Suppressor macrophage treated with lipopolysaccharide for 1 hour (primary cell): Measurements from ENCODE around the gene DOK3.

ENCODE experiments used
- DNase-seq, 3 donors: peaks; one replicate each; pipeline ENCODE4 v3.0.0-alpha.2; 2020 to 2022

DOK3 gene

DNA sequence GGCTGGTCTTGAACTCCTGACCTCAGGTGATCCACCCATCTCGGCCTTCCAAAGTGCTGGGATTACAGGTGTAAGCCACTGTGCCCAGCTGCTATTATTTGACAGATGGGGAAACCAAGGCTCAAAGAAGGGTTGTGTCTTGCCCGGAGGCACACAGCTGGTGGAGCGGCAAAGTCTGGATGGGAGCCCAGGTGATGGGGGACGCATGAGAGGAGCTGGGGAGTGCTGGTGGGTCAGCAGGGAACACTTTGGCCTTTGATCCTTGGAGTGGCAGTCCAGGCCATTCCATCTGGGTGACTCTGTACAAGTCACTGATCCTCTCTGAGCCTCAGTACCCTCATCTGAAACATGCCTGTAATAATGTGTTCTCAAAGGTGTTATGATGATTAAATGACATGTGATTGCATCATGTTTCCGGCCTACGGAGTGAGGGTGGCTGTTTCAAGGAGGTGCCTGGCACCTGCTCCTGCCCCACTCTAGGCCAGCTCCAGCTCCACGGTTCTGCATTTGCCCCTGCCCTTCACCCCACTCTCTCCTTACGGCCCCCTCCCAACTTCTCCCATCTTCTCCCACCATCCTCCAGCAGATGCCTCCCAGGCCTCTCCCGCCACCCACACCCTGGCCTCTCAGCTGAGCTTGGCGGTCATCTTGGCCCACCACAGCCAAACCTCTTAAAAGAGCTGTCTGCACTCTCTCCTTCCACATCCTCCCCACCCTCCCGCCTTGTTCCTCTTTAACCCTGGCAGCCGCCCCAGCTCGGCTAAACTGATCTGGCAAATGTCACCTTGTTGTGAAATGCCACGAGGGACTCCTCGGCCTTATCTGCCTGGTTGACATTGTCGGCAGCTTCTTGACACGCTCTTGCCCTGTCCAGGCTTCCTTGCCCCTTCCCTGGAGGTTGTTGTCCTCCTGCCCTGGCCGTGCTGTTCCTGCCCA, 30.6 kb downstream of the DOK3 start:
- peak; percentile 78 to 82 (median 78) for DNase-seq

DNA sequence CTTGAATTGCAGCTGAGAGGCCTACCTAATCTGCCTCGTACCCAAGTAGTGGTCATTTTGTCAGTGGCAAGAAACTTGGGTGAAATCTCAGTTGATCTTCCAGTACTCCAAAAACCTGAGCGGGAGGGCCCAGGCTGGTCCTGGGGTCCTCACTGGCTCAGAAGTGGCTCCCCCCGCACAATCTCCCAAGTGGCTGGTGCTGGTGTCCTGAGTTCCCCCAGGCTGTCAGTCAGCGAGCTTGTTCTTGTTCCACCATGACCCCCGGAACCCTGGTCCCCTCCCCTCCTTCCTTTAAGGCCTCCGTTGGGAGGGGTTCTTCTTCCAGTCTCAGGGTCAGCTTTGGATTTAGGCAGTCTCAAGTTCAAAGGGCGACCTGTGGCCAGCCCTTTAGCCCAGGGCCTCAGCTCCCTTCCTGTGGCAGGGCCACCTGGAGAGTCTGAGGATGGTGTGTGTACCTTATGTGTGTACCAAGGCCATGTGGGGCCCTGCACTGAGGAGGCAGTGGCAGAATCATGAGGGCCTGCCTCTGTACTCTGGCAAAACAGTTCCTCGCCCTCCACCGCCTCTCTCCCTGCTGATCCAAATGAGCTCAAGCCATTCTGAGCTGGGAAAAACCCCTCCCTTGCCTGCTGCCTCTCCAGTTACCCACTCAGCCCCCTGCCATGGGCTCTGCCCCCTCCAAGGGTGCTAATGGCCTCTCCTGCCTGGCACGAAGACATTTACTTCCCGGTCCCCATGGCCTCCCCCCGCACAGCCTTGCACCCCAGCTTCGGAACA, 31.7 kb downstream of the DOK3 start:
- peak in 1 of 3 donors; percentile 34 for DNase-seq

DNA sequence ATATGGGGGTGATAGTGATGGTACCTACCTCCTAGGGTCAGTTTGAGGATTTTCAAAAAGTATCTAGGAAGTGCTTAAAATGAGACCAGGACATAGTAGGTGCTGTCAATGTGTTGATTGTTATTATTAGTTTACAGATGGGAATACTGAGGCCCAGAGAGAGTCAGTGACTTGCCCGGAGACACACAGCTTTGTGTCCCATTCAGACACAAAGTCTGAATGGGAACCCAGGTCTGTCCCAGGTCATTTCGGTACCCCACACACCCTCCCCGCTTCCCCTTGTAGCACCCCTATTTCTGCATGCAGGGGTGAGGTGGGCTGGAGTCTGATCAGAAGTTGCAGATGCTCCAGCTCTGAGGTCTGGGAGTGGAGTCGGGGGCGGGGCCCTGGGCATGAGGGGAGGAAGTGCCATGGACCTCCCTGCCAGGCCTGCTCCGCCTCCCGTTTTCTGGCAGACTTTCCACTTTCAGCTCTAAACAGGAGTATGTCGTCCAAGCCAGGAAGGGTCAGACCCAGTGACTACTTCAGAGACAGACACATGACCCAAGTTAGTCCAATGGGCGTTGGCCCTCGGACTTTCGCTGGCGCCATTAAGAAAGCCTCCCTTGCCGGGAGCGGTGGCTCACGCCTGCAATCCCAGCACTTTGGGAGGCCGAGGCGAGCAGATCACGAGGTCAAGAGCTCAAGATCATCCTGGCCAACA, 32.9 kb downstream of the DOK3 start:
- peak in 1 of 3 donors; percentile 33 for DNase-seq

- DNase-seq, result no peak
These were observed 33.8 kb downstream of the DOK3 start for GRCh38 chr5:177475563-177476427.

- DNase-seq, result peak in 1 of 3 donors; percentile 31
These were observed 34.6 kb downstream of the DOK3 start for GRCh38 chr5:177474846-177475562.

GRCh38 chr5:177474002-177474476, 35.6 kb downstream of the DOK3 start:
- DNase-seq, result no peak

DNA sequence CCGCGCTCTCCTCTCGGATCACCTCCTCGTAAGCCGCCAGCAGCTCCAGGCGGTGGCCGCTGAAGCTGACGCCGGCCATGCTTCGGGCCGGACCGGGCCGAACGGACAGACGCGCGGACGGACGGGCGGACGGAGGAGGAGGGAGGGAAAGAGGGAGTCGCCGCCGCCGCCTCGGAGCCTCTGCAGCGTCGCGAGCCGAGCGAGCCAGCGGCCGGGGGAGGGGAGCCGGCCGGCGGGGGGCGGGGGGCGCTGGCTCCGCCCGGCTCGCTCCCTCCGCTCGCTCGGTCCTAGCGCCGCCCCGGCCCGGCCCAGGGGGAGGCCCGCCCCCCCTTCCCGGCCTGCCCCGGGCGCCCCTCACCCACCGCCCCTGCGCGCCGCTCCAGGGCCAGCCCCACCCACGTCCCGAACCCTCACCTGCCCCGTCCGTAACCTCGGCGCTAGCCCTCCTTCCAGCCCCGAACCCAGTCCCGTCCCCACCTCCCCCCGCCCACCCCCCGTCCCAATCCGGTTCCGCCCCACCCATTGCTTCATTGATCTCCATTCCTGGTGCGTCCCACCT, 36.1 kb downstream of the DOK3 start, which contains the start of gene DBN1:
Gene DBN1 (minus strand): TSS at position 192 of the 559 bp plus-strand sequence. CDS start 113 bp downstream, at position 79.
- DNase-seq, result peak in 1 of 3 donors; percentile 59

- DNase-seq, result peak in 1 of 3 donors; percentile 31
These were observed 36.9 kb downstream of the DOK3 start for GRCh38 chr5:177472460-177473442.

GRCh38 chr5:177471610-177472356, 37.8 kb downstream of the DOK3 start:
- peak; percentile 50 to 51 (median 51) for DNase-seq

DNA sequence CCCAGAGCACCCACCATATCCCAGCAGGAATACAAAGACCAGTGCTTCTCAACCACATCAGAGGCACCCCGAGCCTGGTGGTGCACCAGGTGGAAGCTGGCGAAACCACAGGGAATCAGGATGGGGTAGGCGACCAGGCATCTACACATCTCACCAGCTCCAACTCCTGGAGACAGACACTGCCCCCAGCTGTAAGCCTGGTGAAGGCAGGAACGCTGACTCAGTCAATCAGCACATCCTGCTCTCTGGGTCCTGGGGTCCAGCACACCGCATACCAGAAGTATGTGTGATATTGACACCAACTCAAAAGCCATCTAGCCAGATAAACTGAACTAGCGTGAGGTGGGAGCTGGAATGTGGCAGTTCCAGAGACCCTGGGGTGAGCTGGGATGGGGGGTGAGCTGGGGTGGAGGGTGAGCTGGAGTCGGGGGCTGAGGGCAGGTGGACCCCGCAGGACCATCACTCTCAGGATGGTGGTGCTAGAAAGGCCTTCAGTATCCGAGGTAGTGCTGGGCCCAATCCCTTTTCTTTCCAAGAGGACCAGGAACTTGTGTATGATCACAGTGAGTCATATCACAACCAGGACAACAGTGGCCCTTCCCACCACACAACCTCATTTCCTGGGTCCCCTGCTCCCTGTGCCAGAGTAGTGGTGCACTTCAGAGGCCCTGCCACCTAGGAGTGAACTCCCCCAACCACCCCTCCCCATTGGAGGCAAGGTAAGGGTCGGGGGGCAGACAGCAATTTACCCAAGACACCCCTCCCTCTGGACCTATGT, 38.7 kb downstream of the DOK3 start:
- DNase-seq, result no peak

DNA sequence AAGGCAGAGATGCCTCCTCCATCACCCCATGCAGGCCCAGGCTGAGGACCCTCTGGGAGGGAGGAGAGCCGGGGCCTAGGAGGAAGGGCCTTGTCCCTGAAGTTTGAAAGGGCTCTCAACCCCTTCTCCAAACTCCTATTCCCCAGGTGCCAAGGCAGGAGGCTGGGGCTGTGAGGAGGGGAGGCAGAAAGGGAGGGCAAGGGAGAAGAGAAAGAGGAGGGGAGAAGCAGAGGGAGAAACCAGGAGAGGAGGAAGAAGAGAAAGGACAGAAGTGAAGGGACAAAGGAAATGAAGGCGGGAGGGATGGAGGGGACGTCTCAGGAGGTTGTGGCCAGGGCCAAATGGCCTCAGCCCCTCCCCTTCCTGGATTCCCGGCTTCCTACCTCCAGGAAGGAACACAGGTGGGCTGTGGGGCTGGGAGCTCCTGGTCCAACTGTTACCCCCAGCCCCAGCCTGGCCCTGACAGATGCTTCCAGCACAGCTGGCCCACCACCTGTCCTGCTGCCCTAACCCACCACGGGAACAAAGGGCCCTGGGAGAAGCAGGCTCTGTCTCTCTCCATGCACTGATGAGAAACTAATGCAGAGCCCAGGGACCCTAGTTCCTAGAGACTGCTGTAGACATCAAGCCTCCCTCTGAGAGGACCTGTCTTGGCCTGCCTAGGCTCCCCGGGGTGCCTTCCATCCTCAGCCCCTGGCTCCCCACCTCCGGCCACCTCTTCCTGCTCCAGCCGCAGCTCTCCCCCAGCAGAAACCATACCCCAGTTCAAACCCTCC, 39.7 kb downstream of the DOK3 start:
- DNase-seq, result no peak

GRCh38 chr5:177468685-177469628, 40.7 kb downstream of the DOK3 start:
- DNase-seq, result no peak

DNA sequence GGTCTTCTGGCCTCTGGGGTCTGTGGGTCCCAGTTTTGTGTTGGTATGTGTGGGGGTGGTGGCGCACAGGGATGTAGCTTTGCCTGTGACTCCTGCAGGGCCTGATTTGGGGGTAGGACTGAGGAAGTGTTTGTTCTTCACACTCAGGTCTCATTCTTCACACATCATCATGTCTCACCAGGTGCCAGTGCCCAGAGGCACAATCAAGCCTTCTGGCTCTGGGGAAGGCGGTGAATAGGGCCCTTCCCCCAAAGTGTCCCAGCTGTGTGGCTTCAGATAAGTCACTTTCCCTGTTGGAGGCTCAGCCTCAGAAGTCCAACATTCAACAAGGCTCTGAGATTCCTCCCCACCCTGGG, 41.3 kb downstream of the DOK3 start:
- no peak for DNase-seq

DNA sequence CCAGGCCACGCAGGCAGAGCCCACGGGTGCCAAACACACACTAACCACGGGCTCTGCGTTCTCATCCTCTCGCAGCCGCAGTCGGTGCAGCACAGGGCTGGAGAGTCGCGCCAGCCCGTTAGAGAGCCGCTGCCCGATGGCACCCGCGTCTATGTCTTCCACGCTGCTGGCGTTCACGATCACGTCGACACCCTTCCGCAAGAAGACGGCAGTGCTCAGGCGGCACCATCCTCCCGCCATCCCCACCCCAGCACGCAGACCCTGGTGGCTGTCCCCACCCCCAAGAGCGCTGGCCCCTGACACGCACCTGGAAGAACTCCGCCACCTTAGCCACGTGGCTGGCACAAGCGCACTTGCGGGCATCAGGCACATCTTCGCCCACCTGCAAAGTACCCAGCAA, 42.2 kb downstream of the DOK3 start:
- DNase-seq, result no peak

- DNase-seq, result no peak
These were observed 42.8 kb downstream of the DOK3 start for GRCh38 chr5:177466861-177467260.

GRCh38 chr5:177465044-177465443, 44.6 kb downstream of the DOK3 start:
- DNase-seq, result no peak
